Measurements from ENCODE around the gene SMOC1. TPM values are rescaled to one million over a fixed set of nuclear protein-coding genes. Genes with fewer than 3 reads are reported as not detected.

Gene SMOC1
- total RNA-seq, 2 donors from 2014 or later, result not detected

DNA sequence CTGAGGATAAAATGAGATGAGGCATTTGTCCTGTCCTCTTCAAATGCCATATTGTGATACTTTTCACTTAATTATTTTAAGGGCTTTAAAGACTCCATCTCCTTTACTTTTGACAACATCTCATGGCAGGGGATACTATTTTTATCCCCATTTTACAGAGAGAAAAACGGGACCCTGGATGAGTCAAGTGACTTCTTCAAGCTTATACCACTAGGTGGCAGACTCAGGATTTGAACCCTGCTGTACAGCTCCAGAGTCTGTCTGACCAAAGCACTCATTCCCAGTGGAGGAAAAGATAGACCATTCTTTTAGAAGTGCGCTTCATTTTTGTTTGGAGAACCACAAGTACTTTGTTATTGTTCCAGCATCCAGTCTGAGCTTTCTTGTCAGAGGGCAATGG lies 1.7 kb upstream of the SMOC1 start:
- Histone ChIP-seq H3K4me3 (ENCODE audit: low read length) (no peak overlapping the region), H3K27ac (ENCODE audit: low read depth, low read length) (no peak overlapping the region), H3K9me3 (ENCODE audit: control insufficient read depth, low read length) (no peaks in the 10 kb centered on the region), H3K4me1 (ENCODE audit: control insufficient read depth, insufficient read depth, low read length) (no peaks in the 10 kb centered on the region), H3K9ac (ENCODE audit: extremely low read depth, low read length, poor library complexity, severe bottlenecking) (no peak overlapping the region), H3K27me3 (ENCODE audit: control insufficient read depth, insufficient read depth, low read length, poor library complexity, severe bottlenecking) (peaks cover 58% of the 10 kb centered on the region), H3K36me3 (ENCODE audit: control insufficient read depth, insufficient read depth, low read length) (no peaks in the 10 kb centered on the region)
- Mint-ChIP-seq H3K4me1 (peaks cover 3% of the 10 kb centered on the region), H3K9me3 (no peaks in the 10 kb centered on the region), H3K27ac (no peak overlapping the region), H3K27me3 (ENCODE audit: insufficient read depth) (peaks cover 66% of the 10 kb centered on the region), H3K36me3 (ENCODE audit: low read depth) (no peaks in the 10 kb centered on the region), H3K4me3 (no peak overlapping the region)
- TF ChIP-seq, protein P1, sequence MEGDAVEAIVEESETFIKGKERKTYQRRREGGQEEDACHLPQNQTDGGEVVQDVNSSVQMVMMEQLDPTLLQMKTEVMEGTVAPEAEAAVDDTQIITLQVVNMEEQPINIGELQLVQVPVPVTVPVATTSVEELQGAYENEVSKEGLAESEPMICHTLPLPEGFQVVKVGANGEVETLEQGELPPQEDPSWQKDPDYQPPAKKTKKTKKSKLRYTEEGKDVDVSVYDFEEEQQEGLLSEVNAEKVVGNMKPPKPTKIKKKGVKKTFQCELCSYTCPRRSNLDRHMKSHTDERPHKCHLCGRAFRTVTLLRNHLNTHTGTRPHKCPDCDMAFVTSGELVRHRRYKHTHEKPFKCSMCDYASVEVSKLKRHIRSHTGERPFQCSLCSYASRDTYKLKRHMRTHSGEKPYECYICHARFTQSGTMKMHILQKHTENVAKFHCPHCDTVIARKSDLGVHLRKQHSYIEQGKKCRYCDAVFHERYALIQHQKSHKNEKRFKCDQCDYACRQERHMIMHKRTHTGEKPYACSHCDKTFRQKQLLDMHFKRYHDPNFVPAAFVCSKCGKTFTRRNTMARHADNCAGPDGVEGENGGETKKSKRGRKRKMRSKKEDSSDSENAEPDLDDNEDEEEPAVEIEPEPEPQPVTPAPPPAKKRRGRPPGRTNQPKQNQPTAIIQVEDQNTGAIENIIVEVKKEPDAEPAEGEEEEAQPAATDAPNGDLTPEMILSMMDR (conservative IDR thresholded peaks at IDR 0.05), result peak; percentile 84
- DNase-seq, result no peak
- 57 to 62% methylated on average over 1 to 2 of the region's 2 CpGs for WGBS, 2 experiments (ENCODE audit: insufficient coverage in 1 of 2, insufficient read length in 1 of 2)

DNA sequence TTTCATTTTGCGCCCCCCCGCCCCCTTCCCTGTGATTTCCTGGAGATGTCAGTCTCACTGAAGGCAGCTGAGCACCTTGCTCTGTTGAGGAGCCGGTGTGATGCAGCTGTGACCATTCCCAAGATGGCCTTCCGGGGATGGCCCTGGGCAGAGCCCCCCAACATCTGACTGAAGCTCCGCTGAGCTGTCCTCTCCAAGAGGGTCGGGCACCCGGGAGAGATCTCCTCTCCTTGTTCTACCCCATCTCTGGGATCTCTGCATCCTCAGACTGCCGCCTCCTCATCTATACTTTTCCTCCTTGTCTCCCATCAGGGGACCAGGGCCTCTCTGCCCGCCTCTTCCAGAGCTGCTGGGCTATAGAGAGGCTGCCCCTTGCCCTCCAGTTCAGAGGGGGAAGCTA lies 965 bp upstream of the SMOC1 start:
- Histone ChIP-seq H3K9me3 (ENCODE audit: control insufficient read depth, low read length) (peaks cover 2% of the 10 kb centered on the region), H3K9ac (ENCODE audit: extremely low read depth, low read length, poor library complexity, severe bottlenecking) (no peak overlapping the region), H3K27ac (ENCODE audit: low read depth, low read length) (no peak overlapping the region), H3K4me3 (ENCODE audit: low read length) (no peak overlapping the region), H3K4me1 (ENCODE audit: control insufficient read depth, insufficient read depth, low read length) (no peaks in the 10 kb centered on the region), H3K36me3 (ENCODE audit: control insufficient read depth, insufficient read depth, low read length) (no peaks in the 10 kb centered on the region), H3K27me3 (ENCODE audit: control insufficient read depth, insufficient read depth, low read length, poor library complexity, severe bottlenecking) (peaks cover 58% of the 10 kb centered on the region)
- no peaks in the 10 kb centered on the region for H3K9me3 Mint-ChIP-seq
- no peak overlapping the region for H3K4me3 Mint-ChIP-seq
- peaks cover 3% of the 10 kb centered on the region for H3K4me1 Mint-ChIP-seq
- DNase-seq, result no peak
- TF ChIP-seq, protein P1 (conservative IDR thresholded peaks at IDR 0.05), result no peak
- peaks cover 70% of the 10 kb centered on the region for H3K27me3 Mint-ChIP-seq (ENCODE audit: insufficient read depth)
- 89 to 94% methylated on average over 3 to 9 of the region's 9 CpGs for WGBS, 2 experiments (ENCODE audit: insufficient coverage in 1 of 2, insufficient read length in 1 of 2)
- no peaks in the 10 kb centered on the region for H3K36me3 Mint-ChIP-seq (ENCODE audit: low read depth)
- no peak overlapping the region for H3K27ac Mint-ChIP-seq

DNA sequence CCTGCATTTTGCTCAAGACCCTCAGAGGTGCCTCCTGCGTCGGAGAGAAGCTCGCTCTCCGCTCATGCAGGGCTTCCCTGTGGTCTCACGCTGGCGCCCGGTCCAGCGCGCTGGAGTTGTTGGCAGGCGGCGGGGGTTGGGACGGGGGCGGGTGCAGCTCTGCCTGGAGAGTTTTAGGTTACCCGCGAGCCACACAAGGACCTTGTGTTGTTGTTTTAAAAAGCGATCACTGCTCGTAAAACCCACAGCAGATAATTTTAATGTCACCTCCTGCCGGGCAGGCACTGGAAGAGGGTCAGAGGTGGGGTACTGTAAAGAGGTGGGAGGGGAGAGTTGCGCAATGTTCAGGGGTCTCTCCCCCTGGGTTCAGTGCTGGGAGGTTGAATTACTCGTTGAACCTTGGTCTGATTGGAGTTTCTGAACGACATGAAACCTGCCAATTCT lies 850 bp downstream of the SMOC1 start:
- 15% methylated on average over 4 to 21 of the region's 21 CpGs for WGBS, 2 experiments (ENCODE audit: insufficient coverage in 1 of 2, insufficient read length in 1 of 2)
- H3K27me3 ChIP-seq (ENCODE audit: control insufficient read depth, insufficient read depth, low read length, poor library complexity, severe bottlenecking), result peaks cover 58% of the 10 kb centered on the region
- peak overlapping the region; percentile 58 for H3K4me3 Mint-ChIP-seq
- no peaks in the 10 kb centered on the region for H3K36me3 ChIP-seq (ENCODE audit: control insufficient read depth, insufficient read depth, low read length)
- TF ChIP-seq, protein P1 (conservative IDR thresholded peaks at IDR 0.05), result no peak
- peaks cover 71% of the 10 kb centered on the region for H3K27me3 Mint-ChIP-seq (ENCODE audit: insufficient read depth)
- H3K27ac ChIP-seq (ENCODE audit: low read depth, low read length), result no peak overlapping the region
- H3K9ac ChIP-seq (ENCODE audit: extremely low read depth, low read length, poor library complexity, severe bottlenecking), result no peak overlapping the region
- no peaks in the 10 kb centered on the region for H3K4me1 ChIP-seq (ENCODE audit: control insufficient read depth, insufficient read depth, low read length)
- H3K9me3 Mint-ChIP-seq, result no peaks in the 10 kb centered on the region
- peaks cover 3% of the 10 kb centered on the region for H3K4me1 Mint-ChIP-seq
- peaks cover 5% of the 10 kb centered on the region for H3K9me3 ChIP-seq (ENCODE audit: control insufficient read depth, low read length)
- peak overlapping the region; percentile 78 for H3K4me3 ChIP-seq (ENCODE audit: low read length)
- no peaks in the 10 kb centered on the region for H3K36me3 Mint-ChIP-seq (ENCODE audit: low read depth)
- DNase-seq, result peak; percentile 71
- no peak overlapping the region for H3K27ac Mint-ChIP-seq

All from endodermal cell (in vitro differentiated cells).